ENCODE results near the gene KCNQ1. TPM values are rescaled to one million over a fixed set of nuclear protein-coding genes. Genes with fewer than 3 reads are reported as not detected.

Gene KCNQ1
- total and polyA plus RNA-seq, 7 donors: 1.1 to 25.2 (median 3.8) TPM

- no peak for TF ChIP-seq CTCF (IDR thresholded peaks at IDR 0.05)
- TF ChIP-seq POLR2A (IDR thresholded peaks at IDR 0.05): no peak
- TF ChIP-seq POLR2AphosphoS5 (IDR thresholded peaks at IDR 0.05): no peak
- no peak for TF ChIP-seq EP300 (IDR thresholded peaks at IDR 0.05)
- intact Hi-C loops (cut with DNase I): no loop called here
Measured at GRCh38 chr11:2818503-2818902, 373.7 kb downstream of the KCNQ1 start.

GRCh38 chr11:2819316-2819715 is 374.5 kb downstream of the KCNQ1 start:
- intact Hi-C loops (cut with DNase I): no loop called here
- WGBS, 2 donors: 91 to 96% methylated on average over 3 of the region's 3 CpGs
- Histone ChIP-seq H3K27ac (no peak overlapping the region), H3K4me3 (no peak overlapping the region), H3K9me3 (peaks cover 3 to 11% (median 4%) of the 10 kb centered on the region in 4 donors), H3K4me1 (peaks cover 0 to 20% (median 17%) of the 10 kb centered on the region in 4 donors), H3K27me3 (no peaks in the 10 kb centered on the region), H3K36me3 (no peaks in the 10 kb centered on the region)
- no peak for DNase-seq
- TF ChIP-seq POLR2A (IDR thresholded peaks at IDR 0.05): no peak
- no peak for TF ChIP-seq POLR2AphosphoS5 (IDR thresholded peaks at IDR 0.05)
- no peak for TF ChIP-seq EP300 (IDR thresholded peaks at IDR 0.05)
- TF ChIP-seq CTCF (IDR thresholded peaks at IDR 0.05): no peak

More at GRCh38 chr11:2818503-2818902, 373.7 kb downstream of the KCNQ1 start:
- Histone ChIP-seq H3K27ac (no peak overlapping the region), H3K4me1 (peaks cover 0 to 17% (median 16%) of the 10 kb centered on the region in 4 donors), H3K9me3 (peaks cover 3 to 11% (median 4%) of the 10 kb centered on the region in 4 donors), H3K36me3 (no peaks in the 10 kb centered on the region), H3K4me3 (no peak overlapping the region), H3K27me3 (no peaks in the 10 kb centered on the region)
- 91 to 94% methylated on average over 5 of the region's 5 CpGs for WGBS, 2 donors
- DNase-seq: no peak

- intact Hi-C loops (cut with DNase I): loop anchor here (10.0 kb wide), 1 partner anchor 436 kb away; no protein-coding TSS in a partner anchor
Measured at GRCh38 chr11:2820976-2821375, 376.2 kb downstream of the KCNQ1 start.

GRCh38 chr11:2821891-2822290 is 377.1 kb downstream of the KCNQ1 start:
- H3K9me3 ChIP-seq: peaks cover 2 to 11% (median 3%) of the 10 kb centered on the region in 4 donors
- no peak for TF ChIP-seq EP300 (IDR thresholded peaks at IDR 0.05)
- no peak for TF ChIP-seq CTCF (IDR thresholded peaks at IDR 0.05)
- no peak for TF ChIP-seq POLR2A (IDR thresholded peaks at IDR 0.05)
- TF ChIP-seq POLR2AphosphoS5 (IDR thresholded peaks at IDR 0.05): no peak
- no peak for DNase-seq
- H3K4me1 ChIP-seq: peaks cover 0 to 40% (median 38%) of the 10 kb centered on the region in 4 donors
- intact Hi-C loops (cut with DNase I): loop anchor here (10.0 kb wide), 1 partner anchor 437 kb away; no protein-coding TSS in a partner anchor
- WGBS, 2 donors: 95 to 96% methylated on average over 8 of the region's 8 CpGs
- H3K27me3 ChIP-seq: no peaks in the 10 kb centered on the region
- no peaks in the 10 kb centered on the region for H3K36me3 ChIP-seq
- no peak overlapping the region for H3K4me3 ChIP-seq
- no peak overlapping the region for H3K27ac ChIP-seq

More at GRCh38 chr11:2820976-2821375, 376.2 kb downstream of the KCNQ1 start:
- Histone ChIP-seq H3K27me3 (no peaks in the 10 kb centered on the region), H3K4me1 (peaks cover 0 to 37% (median 34%) of the 10 kb centered on the region in 4 donors), H3K36me3 (no peaks in the 10 kb centered on the region), H3K27ac (no peak overlapping the region), H3K4me3 (no peak overlapping the region), H3K9me3 (peaks cover 3 to 11% (median 4%) of the 10 kb centered on the region in 4 donors)
- WGBS, 2 donors: 93 to 96% methylated on average over 16 of the region's 16 CpGs
- TF ChIP-seq CTCF (IDR thresholded peaks at IDR 0.05) (no peak), POLR2A (IDR thresholded peaks at IDR 0.05) (no peak), POLR2AphosphoS5 (IDR thresholded peaks at IDR 0.05) (no peak), EP300 (IDR thresholded peaks at IDR 0.05) (no peak)
- no peak for DNase-seq

All from sigmoid colon (tissue), 7 donors.